ENCODE measurements around the gene NACC2.
A peak's percentile ranks its signal among the peaks of the same experiment; 100 is the strongest.

NACC2 gene

GRCh38 chr9:135993409-135993742 is 101.7 kb downstream of the NACC2 start:
- Histone ChIP-seq H3K9me3 (ENCODE audit: insufficient read depth, low read depth, low read length) (no peaks in the 10 kb centered on the region), H3K4me1 (ENCODE audit: insufficient read depth, low read length, poor library complexity, severe bottlenecking) (peaks cover 45% of the 10 kb centered on the region), H3F3A (ENCODE audit: low read depth) (0 out of 2 replicates have a peak, but pooled peaks cover 2% of the 10 kb centered on the region), H3K4me2 (ENCODE audit: low read depth, low read length, poor library complexity, severe bottlenecking) (peak overlapping the region; percentile 74), H3K9ac (ENCODE audit: low read depth, low read length, poor library complexity, severe bottlenecking) (peak overlapping the region; percentile 55), H3K9me2 (replicated peaks; ENCODE audit: low read depth, low read length) (no peaks in the 10 kb centered on the region), H3K36me3 (ENCODE audit: insufficient read depth, low read length) (no peaks in the 10 kb centered on the region), H4K20me1 (ENCODE audit: insufficient read depth, low read length, poor library complexity, severe bottlenecking) (no peaks in the 10 kb centered on the region), H3K4me3 (ENCODE audit: low read length, poor library complexity, severe bottlenecking) (no peak overlapping the region), H2AFZ (ENCODE audit: low read length) (no peak overlapping the region), H3K27me3 (ENCODE audit: insufficient read depth, low read length, poor library complexity, severe bottlenecking) (no peaks in the 10 kb centered on the region), H3K79me2 (ENCODE audit: insufficient read depth, low read length) (no peaks in the 10 kb centered on the region)
- TF ChIP-seq EZH2phosphoT487 (IDR thresholded peaks at IDR 0.05; ENCODE audit: borderline replicate concordance) (no peak), CTCF (conservative IDR thresholded peaks at IDR 0.05; ENCODE audit: low read length) (no peak)

DNA sequence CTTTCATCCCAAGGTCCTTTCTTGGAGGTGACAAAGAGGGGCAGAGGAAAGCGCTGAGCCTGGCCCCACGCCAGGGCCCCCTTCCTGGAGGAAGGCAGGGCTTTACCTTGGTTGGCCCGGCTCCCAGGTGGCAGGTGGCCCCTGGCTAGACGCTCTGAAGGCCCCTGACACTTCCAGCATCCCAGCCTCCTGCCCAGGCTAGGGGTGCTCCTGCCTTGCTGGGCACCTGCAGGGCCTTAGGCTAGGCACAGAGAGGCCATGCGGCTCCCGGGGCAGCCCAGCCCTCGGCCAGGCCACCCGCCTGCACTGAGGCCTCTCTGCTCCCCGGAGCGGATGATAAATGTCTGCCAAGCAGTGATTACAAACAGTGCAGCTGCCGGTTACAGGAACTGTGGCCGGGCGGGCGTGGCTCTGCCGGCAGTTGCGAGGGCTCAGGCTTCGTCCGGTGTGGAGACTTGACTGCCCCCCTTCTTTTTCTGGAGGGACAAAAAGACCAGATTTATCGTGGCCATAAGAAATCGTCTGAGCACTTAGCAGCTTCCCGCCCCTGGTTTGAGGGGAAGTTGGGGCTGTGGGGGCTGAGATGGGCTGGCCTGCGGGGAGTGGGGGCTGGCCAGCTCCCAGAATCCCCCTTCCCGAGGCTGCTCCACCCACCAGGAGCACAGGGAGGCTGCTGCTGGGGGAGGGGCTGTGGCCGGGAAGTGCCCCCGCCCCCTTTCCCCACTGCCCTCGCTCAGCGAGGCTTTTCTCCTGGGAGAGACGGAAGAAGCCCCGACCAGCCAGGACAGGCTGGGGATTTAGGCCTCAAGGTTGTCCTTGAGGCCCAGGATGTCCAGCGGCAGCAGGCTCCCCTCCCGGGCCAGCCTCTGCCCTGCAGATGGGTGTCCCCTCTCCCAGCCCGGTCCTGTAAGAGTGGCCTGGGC is 102.3 kb downstream of the NACC2 start:
- Histone ChIP-seq H2AFZ (ENCODE audit: low read length) (no peak overlapping the region), H3K36me3 (ENCODE audit: insufficient read depth, low read length) (no peaks in the 10 kb centered on the region), H4K20me1 (ENCODE audit: insufficient read depth, low read length, poor library complexity, severe bottlenecking) (no peaks in the 10 kb centered on the region), H3K4me1 (ENCODE audit: insufficient read depth, low read length, poor library complexity, severe bottlenecking) (peaks cover 45% of the 10 kb centered on the region), H3F3A (ENCODE audit: low read depth) (0 out of 2 replicates have a peak, but pooled peaks cover 2% of the 10 kb centered on the region), H3K27me3 (ENCODE audit: insufficient read depth, low read length, poor library complexity, severe bottlenecking) (no peaks in the 10 kb centered on the region), H3K4me3 (ENCODE audit: low read length, poor library complexity, severe bottlenecking) (peak overlapping the region; percentile 65), H3K9me3 (ENCODE audit: insufficient read depth, low read depth, low read length) (no peaks in the 10 kb centered on the region), H3K79me2 (ENCODE audit: insufficient read depth, low read length) (no peaks in the 10 kb centered on the region), H3K4me2 (ENCODE audit: low read depth, low read length, poor library complexity, severe bottlenecking) (peak overlapping the region; percentile 74), H3K9ac (ENCODE audit: low read depth, low read length, poor library complexity, severe bottlenecking) (peak overlapping the region; percentile 72), H3K9me2 (replicated peaks; ENCODE audit: low read depth, low read length) (no peaks in the 10 kb centered on the region)
- TF ChIP-seq CTCF (conservative IDR thresholded peaks at IDR 0.05; ENCODE audit: low read length) (no peak), EZH2phosphoT487 (IDR thresholded peaks at IDR 0.05; ENCODE audit: borderline replicate concordance) (no peak)

DNA sequence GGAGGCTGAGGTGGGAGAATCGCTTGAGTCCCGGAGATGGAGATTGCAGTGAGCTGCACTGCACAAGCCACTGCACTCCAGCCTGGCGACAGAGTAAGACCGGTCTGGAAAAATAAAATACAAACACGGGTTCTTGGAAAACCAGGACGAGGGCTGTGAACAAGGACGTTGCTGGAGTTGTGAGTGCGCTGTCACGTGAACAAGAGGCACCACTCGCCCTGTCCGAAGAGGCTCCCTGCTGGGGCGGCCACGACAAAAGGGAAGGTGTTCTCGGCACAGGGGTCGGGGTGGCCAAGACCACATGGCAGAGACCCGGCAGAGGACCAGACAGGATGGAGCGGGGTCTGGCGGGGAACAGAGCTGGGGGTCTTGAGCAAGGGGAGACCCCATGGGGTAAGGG is 103.3 kb downstream of the NACC2 start:
- Histone ChIP-seq H3K4me3 (ENCODE audit: low read length, poor library complexity, severe bottlenecking) (peak overlapping the region; percentile 65), H2AFZ (ENCODE audit: low read length) (no peak overlapping the region), H3K27me3 (ENCODE audit: insufficient read depth, low read length, poor library complexity, severe bottlenecking) (no peaks in the 10 kb centered on the region), H3K4me1 (ENCODE audit: insufficient read depth, low read length, poor library complexity, severe bottlenecking) (peaks cover 45% of the 10 kb centered on the region), H3K9me3 (ENCODE audit: insufficient read depth, low read depth, low read length) (no peaks in the 10 kb centered on the region), H3K4me2 (ENCODE audit: low read depth, low read length, poor library complexity, severe bottlenecking) (peak overlapping the region; percentile 74), H4K20me1 (ENCODE audit: insufficient read depth, low read length, poor library complexity, severe bottlenecking) (no peaks in the 10 kb centered on the region), H3K36me3 (ENCODE audit: insufficient read depth, low read length) (no peaks in the 10 kb centered on the region), H3K9me2 (replicated peaks; ENCODE audit: low read depth, low read length) (no peaks in the 10 kb centered on the region), H3F3A (ENCODE audit: low read depth) (0 out of 2 replicates have a peak, but pooled peaks cover 2% of the 10 kb centered on the region), H3K9ac (ENCODE audit: low read depth, low read length, poor library complexity, severe bottlenecking) (peak overlapping the region; percentile 72), H3K79me2 (ENCODE audit: insufficient read depth, low read length) (no peaks in the 10 kb centered on the region)
- TF ChIP-seq CTCF (conservative IDR thresholded peaks at IDR 0.05; ENCODE audit: low read length) (no peak), EZH2phosphoT487 (IDR thresholded peaks at IDR 0.05; ENCODE audit: borderline replicate concordance) (no peak)
